RWPE1 (cell line): Measurements from ENCODE around the gene SLC39A11.

ENCODE experiments used
- CTCF ChIA-PET: fragments of 350-600 bp; sonication (Branson Sonifier 250); formaldehyde crosslinking; extraction: SDS; loops from one replicate; lab custom pipeline; 2021; lab: Yijun Ruan, JAX
- POLR2A ChIA-PET: fragments of 400-600 bp; formaldehyde crosslinking; extraction: SDS; loops from one replicate; lab custom pipeline; 2020; ENCODE audit warnings: antibody characterized with exemption; ENCODE audit not compliant: low non-redundant PET; lab: Yijun Ruan, JAX
- DNase-seq: peaks from one replicate; pipeline ENCODE4 v3.0.0; 2012; ENCODE audit warnings: low spot score
- H3K27ac ChIP-seq: fragments of 450-650 bp; 2 replicates; pipeline ENCODE4 v1.5.1; 2017
- TF ChIP-seq, protein P1 (sequence below): fragments of 450-650 bp; conservative IDR thresholded peaks from 2 replicates; pipeline ENCODE4 v1.5.1; 2017; ENCODE audit warnings: low read depth, mild to moderate bottlenecking

The SLC39A11 gene

DNA sequence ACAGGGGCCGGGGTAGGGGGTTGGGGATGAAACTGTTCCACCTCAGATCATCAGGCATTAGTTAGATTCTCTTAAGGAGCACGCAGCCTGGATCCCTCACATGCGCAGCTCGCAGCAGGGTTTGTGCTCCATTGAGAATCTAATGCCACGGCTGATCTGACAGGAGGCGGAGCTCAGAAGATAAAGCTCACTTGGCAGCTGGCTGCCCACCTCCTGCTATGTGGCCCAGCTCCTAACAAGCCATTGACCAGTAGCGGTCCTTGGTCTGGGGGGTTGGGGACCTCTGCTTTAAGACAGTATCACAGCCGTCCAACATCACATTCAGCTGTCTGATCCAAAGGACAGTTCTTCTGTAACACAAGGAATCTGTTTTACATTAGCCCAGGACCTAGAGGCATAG is 62.5 kb downstream of the SLC39A11 start:
- POLR2A ChIA-PET = no interaction called here
- DNase-seq = no peak
- no peak overlapping the region for H3K27ac ChIP-seq
- TF ChIP-seq, protein P1, sequence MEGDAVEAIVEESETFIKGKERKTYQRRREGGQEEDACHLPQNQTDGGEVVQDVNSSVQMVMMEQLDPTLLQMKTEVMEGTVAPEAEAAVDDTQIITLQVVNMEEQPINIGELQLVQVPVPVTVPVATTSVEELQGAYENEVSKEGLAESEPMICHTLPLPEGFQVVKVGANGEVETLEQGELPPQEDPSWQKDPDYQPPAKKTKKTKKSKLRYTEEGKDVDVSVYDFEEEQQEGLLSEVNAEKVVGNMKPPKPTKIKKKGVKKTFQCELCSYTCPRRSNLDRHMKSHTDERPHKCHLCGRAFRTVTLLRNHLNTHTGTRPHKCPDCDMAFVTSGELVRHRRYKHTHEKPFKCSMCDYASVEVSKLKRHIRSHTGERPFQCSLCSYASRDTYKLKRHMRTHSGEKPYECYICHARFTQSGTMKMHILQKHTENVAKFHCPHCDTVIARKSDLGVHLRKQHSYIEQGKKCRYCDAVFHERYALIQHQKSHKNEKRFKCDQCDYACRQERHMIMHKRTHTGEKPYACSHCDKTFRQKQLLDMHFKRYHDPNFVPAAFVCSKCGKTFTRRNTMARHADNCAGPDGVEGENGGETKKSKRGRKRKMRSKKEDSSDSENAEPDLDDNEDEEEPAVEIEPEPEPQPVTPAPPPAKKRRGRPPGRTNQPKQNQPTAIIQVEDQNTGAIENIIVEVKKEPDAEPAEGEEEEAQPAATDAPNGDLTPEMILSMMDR = no peak
- CTCF ChIA-PET = no interaction called here

DNA sequence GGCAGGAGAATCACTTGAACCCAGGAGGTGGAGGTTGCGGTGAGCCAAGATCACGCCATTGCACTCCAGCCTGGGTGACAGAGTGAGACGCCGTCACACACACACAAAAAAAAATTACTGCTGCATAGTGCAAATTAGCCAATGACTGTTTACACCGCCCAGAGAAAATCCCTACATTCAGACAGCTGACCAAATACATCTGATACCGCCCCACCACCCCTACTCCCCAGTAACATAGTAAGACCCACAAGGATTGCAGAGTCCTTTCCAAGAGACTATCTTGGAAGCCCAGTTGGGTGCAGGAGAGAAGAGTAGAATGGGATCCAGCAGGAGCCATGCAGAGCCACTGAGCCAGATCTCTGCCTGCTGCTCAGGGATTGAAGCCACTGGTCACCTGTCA is 63.5 kb downstream of the SLC39A11 start:
- no peak for DNase-seq
- CTCF ChIA-PET = no interaction called here
- no peak overlapping the region for H3K27ac ChIP-seq
- POLR2A ChIA-PET = no interaction called here
- TF ChIP-seq, protein P1 = no peak

DNA sequence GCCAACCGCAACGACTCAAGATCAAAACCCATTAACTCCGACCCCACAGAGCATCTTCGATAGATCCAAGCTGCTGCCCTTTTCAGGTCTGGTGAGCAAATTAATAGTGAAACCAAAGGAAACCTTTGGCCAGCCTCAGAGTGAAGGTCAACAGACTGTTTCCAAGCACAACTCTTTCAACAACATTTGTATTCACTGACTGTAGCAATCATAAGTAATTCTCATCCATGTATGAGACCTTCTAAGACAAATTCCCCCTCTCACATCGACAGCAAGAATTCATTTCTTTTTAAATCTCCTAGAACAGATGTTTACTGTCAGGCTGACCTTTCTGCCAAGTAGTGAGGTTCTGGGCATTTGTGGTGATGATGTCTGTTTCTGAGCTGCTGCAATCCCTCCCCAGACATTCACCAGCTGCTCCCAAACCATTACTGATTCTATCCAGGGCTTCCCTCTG is 64.2 kb downstream of the SLC39A11 start:
- CTCF ChIA-PET = no interaction called here
- no peak overlapping the region for H3K27ac ChIP-seq
- DNase-seq = no peak
- POLR2A ChIA-PET = no interaction called here
- TF ChIP-seq, protein P1 = no peak

DNA sequence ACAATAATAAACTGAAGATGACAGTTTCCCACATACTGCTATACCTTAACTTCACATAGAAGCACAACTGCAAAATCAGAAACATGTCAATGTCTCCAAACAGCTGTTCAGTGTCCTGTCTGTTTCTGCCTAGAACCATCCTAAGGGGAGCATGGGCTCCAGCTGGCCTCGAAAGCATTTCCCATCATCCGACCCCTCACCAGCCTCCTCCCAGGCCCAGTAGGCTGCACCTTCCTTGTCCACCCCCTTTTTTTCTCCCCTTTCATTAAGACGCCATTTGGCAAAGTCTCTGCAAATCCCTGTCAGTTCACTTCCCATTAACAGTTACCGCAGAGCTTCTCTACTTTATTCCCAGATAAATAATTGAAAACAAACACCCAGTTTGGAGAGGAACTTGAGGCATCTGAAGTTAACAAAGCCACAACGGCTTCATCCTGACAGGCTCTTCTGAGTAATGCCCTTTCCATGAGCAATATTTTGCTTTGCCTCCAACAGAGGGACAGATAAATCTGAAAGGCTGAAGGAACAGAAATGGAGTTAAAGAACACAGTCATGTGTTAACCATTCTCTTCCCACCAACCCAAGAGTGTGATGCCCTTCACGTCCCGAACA is 65.3 kb downstream of the SLC39A11 start:
- ChIA-PET POLR2A (no interaction called here), CTCF (no interaction called here)
- TF ChIP-seq, protein P1 = no peak
- no peak for DNase-seq
- H3K27ac ChIP-seq = no peak overlapping the region

DNA sequence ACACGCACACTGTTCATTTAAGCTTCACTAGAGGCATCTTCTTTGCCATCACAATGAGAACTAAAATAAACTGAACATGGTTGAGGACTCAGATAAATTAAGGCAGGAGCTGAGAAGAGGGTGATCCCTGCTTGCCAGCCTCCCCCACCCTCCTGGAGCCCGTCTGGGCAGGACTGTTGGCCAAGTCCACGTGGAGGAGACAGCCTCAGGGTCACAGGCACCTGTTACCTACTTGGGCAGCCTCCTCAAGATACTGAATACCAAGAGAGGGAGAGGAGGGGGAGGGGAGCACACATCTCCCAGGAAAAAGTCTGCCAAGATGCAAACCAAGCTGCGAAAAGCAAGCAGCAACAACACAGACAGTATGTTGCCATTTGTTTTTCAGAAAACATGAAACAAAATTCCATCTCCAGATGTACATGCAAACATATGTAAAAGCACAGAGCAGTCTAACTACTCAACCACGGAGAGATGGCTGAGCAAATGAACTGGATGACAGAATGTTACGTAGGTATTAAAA is 67.4 kb downstream of the SLC39A11 start:
- TF ChIP-seq, protein P1 = no peak
- no peak overlapping the region for H3K27ac ChIP-seq
- CTCF ChIA-PET = interaction anchor here (0.6 kb wide), 1 partner anchor 132 kb away, joined by 3 read pairs; no protein-coding TSS in a partner anchor
- DNase-seq = no peak
- POLR2A ChIA-PET = no interaction called here

DNA sequence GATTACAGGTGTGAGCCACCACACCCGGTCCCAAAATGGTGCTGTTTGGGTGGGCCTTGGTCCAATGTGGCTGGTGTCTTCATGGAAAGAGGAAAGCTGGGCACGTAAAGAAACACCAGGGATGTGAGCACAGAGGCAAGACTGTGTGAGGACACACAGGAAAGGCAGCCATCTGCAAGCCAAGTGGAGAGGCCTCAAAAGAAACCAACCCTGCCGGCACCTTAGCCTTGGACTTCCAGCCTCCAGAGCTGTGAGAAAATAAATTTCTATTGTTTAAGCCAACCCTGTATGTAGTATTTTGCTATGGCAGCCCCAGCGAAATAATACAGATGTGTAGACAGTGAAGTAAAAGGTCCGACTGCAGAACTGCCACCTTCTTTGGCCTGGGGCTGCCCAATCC is 68.7 kb downstream of the SLC39A11 start:
- ChIA-PET POLR2A (no interaction called here), CTCF (interaction anchor here (0.6 kb wide), 1 partner anchor 102 kb away, joined by 9 read pairs; no protein-coding TSS in a partner anchor)
- H3K27ac ChIP-seq = no peak overlapping the region
- TF ChIP-seq, protein P1 = no peak
- DNase-seq = no peak
